Astrocyte (in vitro differentiated cells and primary cell): ENCODE results near the gene RPL3. TPM values are rescaled to one million over a fixed set of nuclear protein-coding genes. Genes with fewer than 3 reads are reported as not detected.

Experiments used
- DNase-seq: peaks from one replicate; pipeline ENCODE4 v3.0.0-alpha.2; 2010; ENCODE audit warnings: low read depth
- FAIRE-seq: peaks from 2 replicates; lab custom pipeline; 2011; peaks lifted over from hg19 to GRCh38; lab: Jason Lieb, UNC
- H2AFZ ChIP-seq: 2 replicates; pipeline ENCODE4 v1.6.0; 2012; ENCODE audit warnings: low read depth, low read length, inconsistent platforms
- H3K27ac ChIP-seq: 2 replicates; pipeline ENCODE4 v1.5.1; 2011; ENCODE audit warnings: low read depth, low read length, inconsistent platforms
- H3K27me3 ChIP-seq: 2 replicates; pipeline ENCODE4 v1.6.0; 2011; ENCODE audit warnings: low read length, inconsistent platforms; ENCODE audit not compliant: insufficient read depth
- H3K36me3 ChIP-seq: 2 replicates; pipeline ENCODE4 v1.5.1; 2011; ENCODE audit warnings: low read length, inconsistent platforms; ENCODE audit not compliant: insufficient read depth
- H3K4me1 ChIP-seq: 2 replicates; pipeline ENCODE4 v1.5.1; 2011; ENCODE audit warnings: low read length, inconsistent platforms; ENCODE audit not compliant: insufficient read depth
- H3K4me2 ChIP-seq: 2 replicates; pipeline ENCODE4 v1.6.0; 2012; ENCODE audit warnings: low read length, inconsistent platforms
- H3K4me3 ChIP-seq: 2 replicates; pipeline ENCODE4 v1.5.1; 2011; ENCODE audit warnings: low read depth, mild to moderate bottlenecking, low read length, inconsistent platforms; ENCODE audit not compliant: insufficient read depth
- H3K79me2 ChIP-seq: 2 replicates; pipeline ENCODE4 v1.6.0; 2012; ENCODE audit warnings: mild to moderate bottlenecking, low read length, inconsistent platforms; ENCODE audit not compliant: insufficient read depth
- H3K9ac ChIP-seq: 2 replicates; pipeline ENCODE4 v1.6.0; 2012; ENCODE audit warnings: mild to moderate bottlenecking, low read length, inconsistent platforms
- H3K9me3 ChIP-seq: 2 replicates; pipeline ENCODE4 v1.5.1; 2012; ENCODE audit warnings: low read depth, mild to moderate bottlenecking, low read length, inconsistent platforms; ENCODE audit not compliant: insufficient read depth
- H4K20me1 ChIP-seq: 2 replicates; pipeline ENCODE4 v1.6.0; 2012; ENCODE audit warnings: low read length, inconsistent platforms; ENCODE audit not compliant: insufficient read depth
- H3K27ac Mint-ChIP-seq: one replicate; pipeline ENCODE4 v1.8.0; 2021; ENCODE audit warnings: mild to moderate bottlenecking, mixed read lengths; ENCODE audit not compliant: unreplicated experiment
- H3K27me3 Mint-ChIP-seq: one replicate; pipeline ENCODE4 v1.8.0; 2021; ENCODE audit warnings: low read depth, mixed read lengths; ENCODE audit not compliant: unreplicated experiment
- H3K36me3 Mint-ChIP-seq: one replicate; pipeline ENCODE4 v1.8.0; 2021; ENCODE audit warnings: low read depth, mixed read lengths; ENCODE audit not compliant: unreplicated experiment
- H3K4me1 Mint-ChIP-seq: one replicate; pipeline ENCODE4 v1.8.0; 2021; ENCODE audit warnings: low read depth, mixed read lengths; ENCODE audit not compliant: unreplicated experiment
- H3K4me3 Mint-ChIP-seq: one replicate; pipeline ENCODE4 v1.8.0; 2021; ENCODE audit warnings: mild to moderate bottlenecking, moderate library complexity, mixed read lengths; ENCODE audit not compliant: unreplicated experiment
- H3K9me3 Mint-ChIP-seq: one replicate; pipeline ENCODE4 v1.8.0; 2021; ENCODE audit warnings: mild to moderate bottlenecking, mixed read lengths; ENCODE audit not compliant: unreplicated experiment
- CTCF ChIP-seq: IDR thresholded peaks from 2 replicates; pipeline ENCODE4 v1.5.1; 2011; ENCODE audit warnings: low read depth, mild to moderate bottlenecking, inconsistent platforms, low read length, moderate library complexity; ENCODE audit not compliant: insufficient read depth
- EZH2 ChIP-seq: IDR thresholded peaks from 2 replicates; pipeline ENCODE4 v1.6.1; 2012; ENCODE audit warnings: mild to moderate bottlenecking, low read length, inconsistent platforms; ENCODE audit not compliant: insufficient read depth
- total RNA-seq: library from RNA; stranded (reverse); gene quantifications from 2 replicates; pipeline ENCODE4 v1.2.1, GENCODE V29; 2021

RPL3 gene
- total RNA-seq, 1 donor from 2014 or later: 1,182 TPM

- Mint-ChIP-seq H3K4me1 (peaks cover 10% of the 10 kb centered on the region), H3K9me3 (no peaks in the 10 kb centered on the region), H3K4me3 (peak overlapping the region; percentile 85), H3K36me3 (no peaks in the 10 kb centered on the region), H3K27ac (no peak overlapping the region), H3K27me3 (peaks cover 4% of the 10 kb centered on the region)
- no peak for TF ChIP-seq EZH2
- Histone ChIP-seq H3K36me3 (no peaks in the 10 kb centered on the region), H2AFZ (peak overlapping the region; percentile 78), H3K4me1 (peaks cover 27% of the 10 kb centered on the region), H3K9ac (peak overlapping the region; percentile 73), H4K20me1 (peaks cover 5% of the 10 kb centered on the region), H3K4me2 (peak overlapping the region; percentile 96), H3K4me3 (peak overlapping the region; percentile 66), H3K79me2 (no peaks in the 10 kb centered on the region), H3K27me3 (peaks cover 6% of the 10 kb centered on the region), H3K27ac (no peak overlapping the region), H3K9me3 (no peaks in the 10 kb centered on the region)
- FAIRE-seq: no peak
- no peak for DNase-seq
Measured at GRCh38 chr22:39348909-39349505, 29.6 kb upstream of the RPL3 start.

GRCh38 chr22:39345231-39345630 lies 25.8 kb upstream of the RPL3 start:
- no peak for DNase-seq
- Mint-ChIP-seq H3K4me1 (no peaks in the 10 kb centered on the region), H3K9me3 (no peaks in the 10 kb centered on the region), H3K4me3 (no peak overlapping the region), H3K36me3 (no peaks in the 10 kb centered on the region), H3K27me3 (peaks cover 7% of the 10 kb centered on the region), H3K27ac (no peak overlapping the region)
- Histone ChIP-seq H3K4me2 (no peak overlapping the region), H3K79me2 (no peaks in the 10 kb centered on the region), H2AFZ (no peak overlapping the region), H3K27ac (no peak overlapping the region), H3K9me3 (no peaks in the 10 kb centered on the region), H4K20me1 (no peaks in the 10 kb centered on the region), H3K4me1 (peaks cover 5% of the 10 kb centered on the region), H3K4me3 (no peak overlapping the region), H3K36me3 (no peaks in the 10 kb centered on the region), H3K27me3 (peaks cover 8% of the 10 kb centered on the region), H3K9ac (no peak overlapping the region)
- no peak for TF ChIP-seq EZH2
- no peak for FAIRE-seq

GRCh38 chr22:39344046-39344390 lies 24.6 kb upstream of the RPL3 start:
- no peak overlapping the region for H3K27ac ChIP-seq
- no peaks in the 10 kb centered on the region for H3K36me3 ChIP-seq
- H3K27me3 Mint-ChIP-seq: peaks cover 7% of the 10 kb centered on the region
- H3K9me3 Mint-ChIP-seq: no peaks in the 10 kb centered on the region
- no peaks in the 10 kb centered on the region for H3K36me3 Mint-ChIP-seq
- H3K9ac ChIP-seq: no peak overlapping the region
- TF ChIP-seq EZH2 (no peak), CTCF (no peak)
- no peak overlapping the region for H2AFZ ChIP-seq
- H3K4me1 Mint-ChIP-seq: no peaks in the 10 kb centered on the region
- no peak overlapping the region for H3K4me3 Mint-ChIP-seq
- no peaks in the 10 kb centered on the region for H4K20me1 ChIP-seq
- peaks cover 8% of the 10 kb centered on the region for H3K27me3 ChIP-seq
- FAIRE-seq (no peak), DNase-seq (no peak)
- H3K4me3 ChIP-seq: no peak overlapping the region
- H3K4me2 ChIP-seq: no peak overlapping the region
- H3K79me2 ChIP-seq: no peaks in the 10 kb centered on the region
- H3K9me3 ChIP-seq: no peaks in the 10 kb centered on the region
- no peak overlapping the region for H3K27ac Mint-ChIP-seq
- H3K4me1 ChIP-seq: peaks cover 3% of the 10 kb centered on the region
